NCI-H1048 (cell line): ENCODE results near the gene ARIH1.
"Not testable (repeated sequence)": the region's sequence is repeated elsewhere in the genome, so short reads cannot be mapped to it uniquely, and the experiment has no call there.

ENCODE experiments used
- DNase-seq: peaks from one replicate; lab custom pipeline; 2025; lab: John Stamatoyannopoulos, UW

ARIH1 gene, protein sequence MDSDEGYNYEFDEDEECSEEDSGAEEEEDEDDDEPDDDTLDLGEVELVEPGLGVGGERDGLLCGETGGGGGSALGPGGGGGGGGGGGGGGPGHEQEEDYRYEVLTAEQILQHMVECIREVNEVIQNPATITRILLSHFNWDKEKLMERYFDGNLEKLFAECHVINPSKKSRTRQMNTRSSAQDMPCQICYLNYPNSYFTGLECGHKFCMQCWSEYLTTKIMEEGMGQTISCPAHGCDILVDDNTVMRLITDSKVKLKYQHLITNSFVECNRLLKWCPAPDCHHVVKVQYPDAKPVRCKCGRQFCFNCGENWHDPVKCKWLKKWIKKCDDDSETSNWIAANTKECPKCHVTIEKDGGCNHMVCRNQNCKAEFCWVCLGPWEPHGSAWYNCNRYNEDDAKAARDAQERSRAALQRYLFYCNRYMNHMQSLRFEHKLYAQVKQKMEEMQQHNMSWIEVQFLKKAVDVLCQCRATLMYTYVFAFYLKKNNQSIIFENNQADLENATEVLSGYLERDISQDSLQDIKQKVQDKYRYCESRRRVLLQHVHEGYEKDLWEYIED

DNA sequence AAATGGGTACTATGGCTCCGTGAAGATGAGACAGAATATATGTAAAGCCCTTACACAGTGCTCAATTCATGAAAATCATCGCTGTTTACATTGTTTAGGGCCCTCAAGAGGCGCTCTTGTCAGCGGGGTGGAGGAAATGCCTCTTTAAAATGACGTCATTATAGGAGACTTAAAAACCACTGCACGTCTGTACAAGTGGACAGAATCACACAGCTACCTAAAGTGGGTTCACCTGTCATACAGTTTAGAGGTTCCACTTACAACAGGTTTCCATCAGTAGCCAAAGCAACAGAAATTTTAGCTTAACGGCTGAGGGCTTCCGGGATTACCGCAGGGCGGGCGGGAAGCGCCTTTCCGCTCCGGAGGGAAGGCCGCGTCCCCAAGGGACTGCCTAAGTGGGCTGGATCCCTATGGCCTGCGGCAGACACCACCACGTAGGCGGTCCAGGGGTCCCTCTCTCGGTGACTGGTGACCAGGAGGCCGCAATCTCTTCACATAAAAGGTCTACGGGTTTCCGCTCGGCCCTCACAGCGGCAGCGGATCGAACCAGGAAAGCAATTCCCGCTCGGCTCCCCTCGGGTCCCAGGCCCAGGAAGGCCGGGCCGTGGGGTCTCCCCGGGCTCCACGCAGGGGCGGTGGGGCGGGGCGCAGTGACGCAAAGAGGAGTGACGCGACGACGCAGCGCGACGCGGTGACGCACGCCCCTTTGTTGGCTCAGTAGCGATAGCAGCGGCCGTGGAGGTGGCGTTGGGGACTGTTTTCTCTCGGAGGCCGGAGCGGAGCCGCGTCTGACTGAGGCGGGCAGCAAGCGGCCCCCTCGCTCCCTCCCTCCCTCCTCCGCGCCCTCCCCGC lies at the start of gene ARIH1:
TSS of gene ARIH1 (plus strand) at position 717 of the 852 bp plus-strand sequence. CDS start 310 bp downstream, outside the sequence.
- peak; percentile 94 for DNase-seq

DNA sequence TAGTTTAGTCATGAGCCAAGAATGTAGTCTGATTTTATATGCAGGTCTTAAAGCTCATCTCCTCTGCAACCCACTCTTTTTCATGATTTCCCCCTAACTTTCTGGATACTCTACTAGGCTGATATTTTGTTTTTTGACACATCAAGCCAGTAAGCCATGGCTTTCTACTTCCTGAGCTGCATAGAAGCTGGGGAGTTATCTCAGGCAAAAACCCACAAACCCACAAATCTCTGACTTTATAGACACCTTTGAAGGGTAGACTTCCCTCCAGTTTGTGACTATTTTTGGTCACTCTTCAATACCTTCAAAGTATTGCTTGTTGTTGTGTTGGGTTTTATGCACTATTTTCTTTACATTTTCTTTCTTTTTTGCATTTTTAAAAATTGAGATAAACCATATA lies 47.4 kb upstream of the ARIH1 start:
- no peak for DNase-seq

DNA sequence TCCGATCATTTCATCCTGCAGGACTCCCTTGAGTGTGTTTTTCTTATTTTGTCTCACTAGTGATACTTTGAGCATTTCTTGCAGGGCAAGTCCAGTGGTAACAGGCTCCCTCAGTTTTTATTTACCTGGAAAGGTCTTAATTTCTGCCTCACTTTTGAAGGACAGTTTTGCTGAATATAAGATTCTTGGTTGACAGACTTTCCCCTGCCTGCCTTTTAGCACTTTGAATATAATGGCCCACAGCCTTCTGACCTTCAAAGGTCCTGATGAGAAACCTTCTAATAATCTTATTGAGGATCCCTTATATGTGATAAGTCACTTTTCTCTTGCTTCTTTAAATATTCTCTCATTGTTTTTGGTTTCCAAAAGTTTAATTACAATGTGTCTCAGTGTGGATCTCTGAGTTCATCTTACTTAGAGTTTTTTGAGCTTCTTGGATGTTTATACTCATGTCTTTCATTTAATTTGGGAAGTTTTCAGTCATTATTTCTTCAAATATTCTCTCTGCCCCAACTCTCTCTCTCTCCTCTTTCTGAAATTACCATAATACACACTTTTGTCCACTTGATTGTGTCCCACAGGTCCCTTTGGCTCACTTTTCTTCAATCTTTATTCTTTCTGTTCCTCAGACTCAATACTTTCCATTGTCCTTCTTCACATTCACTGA lies 36.3 kb upstream of the ARIH1 start:
- no peak for DNase-seq

DNA sequence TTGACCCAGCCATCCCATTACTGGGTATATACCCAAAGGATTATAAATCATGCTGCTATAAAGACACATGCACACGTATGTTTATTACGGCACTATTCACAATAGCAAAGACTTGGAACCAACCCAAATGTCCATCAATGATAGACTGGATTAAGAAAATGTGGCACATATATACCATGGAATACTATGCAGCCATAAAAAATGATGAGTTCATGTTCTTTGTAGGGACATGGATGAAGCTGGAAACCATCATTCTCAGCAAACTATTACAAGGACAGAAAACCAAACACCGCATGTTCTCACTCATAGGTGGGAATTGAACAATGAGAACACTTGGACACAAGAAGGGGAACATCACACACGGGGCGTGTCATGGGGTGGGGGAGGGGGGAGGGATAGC lies 31.3 kb upstream of the ARIH1 start:
- DNase-seq = not testable (repeated sequence)

DNA sequence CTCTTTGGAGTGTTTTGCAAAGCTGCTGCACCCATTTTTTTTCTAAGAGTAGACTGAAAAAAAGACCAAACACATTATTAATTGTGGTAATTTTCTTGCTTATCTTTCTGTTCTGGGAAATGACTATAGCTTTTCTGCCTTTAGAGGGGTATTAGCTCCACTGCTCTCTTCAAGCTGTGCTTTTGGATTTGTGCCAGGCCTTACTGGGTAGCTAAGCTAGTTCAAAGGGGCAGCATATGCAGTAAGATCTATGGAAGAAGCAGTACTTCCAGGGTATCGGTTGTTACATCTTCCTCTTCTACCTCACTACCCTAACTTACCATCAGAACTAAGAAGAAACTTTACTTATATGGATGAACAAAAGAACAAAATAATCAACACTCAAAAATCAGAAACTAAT lies 28.7 kb upstream of the ARIH1 start:
- DNase-seq = no peak

DNA sequence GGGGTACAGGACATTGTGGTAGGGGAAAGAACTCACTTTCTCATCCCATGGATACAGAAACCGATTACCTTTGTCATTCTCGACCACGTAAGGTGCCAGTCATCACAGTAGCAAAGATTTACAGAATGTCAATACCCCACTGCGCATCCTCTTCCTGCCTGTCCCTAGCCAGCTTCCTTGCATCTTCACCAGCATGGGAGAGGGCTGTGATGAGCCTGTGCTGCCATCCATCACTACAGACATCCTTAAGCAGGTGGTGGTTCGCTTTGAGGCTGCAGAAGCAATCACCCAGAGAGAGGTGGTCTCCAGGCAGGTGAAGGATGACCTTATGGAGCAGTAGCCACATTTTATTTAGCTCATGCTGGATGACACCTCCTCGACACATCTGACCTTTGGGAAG lies 23.3 kb upstream of the ARIH1 start:
- no peak for DNase-seq

DNA sequence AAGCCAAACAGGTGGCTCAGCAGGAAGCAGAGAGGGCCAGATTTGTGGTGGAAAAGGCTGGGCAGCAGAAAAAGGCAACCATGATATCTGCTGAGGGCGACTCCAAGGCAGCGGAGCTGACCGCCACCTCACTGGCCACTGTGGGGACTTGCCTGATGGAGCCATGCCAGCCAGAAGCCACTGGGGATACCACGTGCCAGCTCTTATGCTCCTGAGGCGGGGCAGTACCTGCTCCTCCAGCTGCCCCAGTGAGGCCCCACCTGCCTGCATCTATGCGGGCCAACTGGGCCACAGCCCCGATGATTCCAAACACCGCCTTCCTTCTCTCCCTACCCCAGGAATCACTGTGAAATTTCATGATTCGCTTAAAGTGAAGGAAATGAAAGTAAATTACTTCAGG lies 22.9 kb upstream of the ARIH1 start:
- no peak for DNase-seq

DNA sequence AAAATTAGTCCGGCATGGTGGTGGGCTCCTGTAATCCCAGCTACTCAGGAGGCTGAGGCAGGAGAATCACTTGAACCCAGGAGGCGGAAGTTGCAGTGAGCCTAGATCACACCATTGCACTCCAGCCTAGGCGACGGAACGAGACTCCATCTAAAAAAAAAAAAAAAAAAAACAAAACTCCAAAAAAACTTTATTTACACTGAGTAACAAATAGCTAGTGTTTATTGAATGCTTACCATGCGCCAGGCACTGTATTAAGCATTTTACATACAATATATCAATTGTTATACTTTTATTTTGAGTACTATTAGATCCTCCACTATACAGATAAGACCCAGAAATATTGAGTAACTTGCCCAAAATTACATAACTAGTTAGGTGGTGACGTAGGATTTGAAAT lies 17.4 kb upstream of the ARIH1 start:
- no peak for DNase-seq

DNA sequence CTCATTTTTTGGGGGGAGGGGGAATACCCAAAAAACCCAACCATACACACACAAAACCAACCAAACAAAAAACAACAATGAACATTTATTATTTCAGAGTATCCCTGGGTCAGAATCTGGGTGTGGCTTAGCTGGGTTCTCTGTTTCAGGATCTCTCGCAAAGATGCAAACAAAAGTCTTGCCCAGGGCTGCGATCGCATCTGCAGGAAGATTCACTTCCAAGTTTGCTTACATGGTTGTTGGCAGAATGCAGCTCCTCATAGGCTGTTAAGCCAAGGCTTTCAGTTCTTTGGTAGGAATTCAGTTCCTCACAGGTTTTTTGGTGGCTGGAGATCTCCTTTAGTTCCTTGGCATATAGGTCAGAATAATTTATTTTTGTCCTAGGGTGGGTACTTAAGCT lies 13.7 kb upstream of the ARIH1 start:
- DNase-seq = no peak

DNA sequence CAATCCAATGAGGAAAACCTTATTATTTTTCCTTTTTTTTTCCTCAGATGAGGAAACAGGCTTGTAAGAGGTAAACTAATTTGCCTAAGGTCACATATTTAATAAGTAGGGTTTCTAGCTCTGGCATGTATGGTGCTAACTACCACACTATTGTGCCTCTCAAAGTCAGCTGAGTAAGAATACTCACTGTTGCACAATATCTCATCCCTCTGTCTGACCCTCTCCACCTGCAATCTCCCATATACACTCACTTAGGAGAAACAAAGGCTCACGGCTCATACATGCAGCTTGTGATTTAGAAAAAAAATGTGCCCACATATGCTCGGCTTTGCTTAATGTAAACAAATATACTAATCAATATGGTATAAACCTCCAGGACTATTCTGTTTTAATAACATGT lies 10.4 kb upstream of the ARIH1 start:
- DNase-seq = no peak

DNA sequence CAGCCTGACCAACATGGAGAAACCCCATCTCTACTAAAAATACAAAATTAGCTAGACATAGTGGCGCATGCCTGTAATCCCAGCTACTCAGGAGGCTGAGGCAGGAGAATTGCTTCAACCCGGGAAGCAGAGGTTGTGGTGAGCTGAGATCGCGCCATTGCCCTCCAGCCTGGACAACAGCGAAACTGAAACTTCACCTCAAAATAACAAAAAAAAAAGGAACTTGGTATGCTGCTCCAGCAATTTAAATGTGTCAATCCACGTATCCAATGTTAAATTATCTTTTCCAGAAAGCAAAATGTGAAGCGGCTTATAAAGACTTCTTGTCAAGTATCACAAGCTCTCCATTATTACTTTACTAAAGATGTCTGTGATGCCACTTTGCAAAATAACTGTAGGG lies 9.9 kb upstream of the ARIH1 start:
- DNase-seq = no peak

DNA sequence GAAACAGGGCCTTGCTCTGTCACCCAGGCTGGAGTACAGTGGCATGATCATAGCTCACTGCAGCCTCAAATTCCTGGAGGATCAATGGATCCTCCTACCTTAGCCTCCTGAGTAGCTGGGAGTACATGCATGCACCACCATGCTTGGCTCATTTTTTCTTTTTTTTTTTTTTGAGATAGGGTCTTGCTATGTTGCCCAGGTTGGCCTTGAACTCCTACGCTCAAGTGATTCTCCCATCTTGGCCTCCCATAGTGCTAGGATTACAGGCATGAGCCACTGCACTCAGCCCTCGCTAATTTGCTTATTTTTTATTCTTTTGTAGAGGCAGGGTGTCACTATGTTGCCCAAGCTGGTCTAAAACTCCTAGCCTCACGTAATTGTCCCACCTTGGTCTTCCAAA lies 6.0 kb upstream of the ARIH1 start:
- no peak for DNase-seq

DNA sequence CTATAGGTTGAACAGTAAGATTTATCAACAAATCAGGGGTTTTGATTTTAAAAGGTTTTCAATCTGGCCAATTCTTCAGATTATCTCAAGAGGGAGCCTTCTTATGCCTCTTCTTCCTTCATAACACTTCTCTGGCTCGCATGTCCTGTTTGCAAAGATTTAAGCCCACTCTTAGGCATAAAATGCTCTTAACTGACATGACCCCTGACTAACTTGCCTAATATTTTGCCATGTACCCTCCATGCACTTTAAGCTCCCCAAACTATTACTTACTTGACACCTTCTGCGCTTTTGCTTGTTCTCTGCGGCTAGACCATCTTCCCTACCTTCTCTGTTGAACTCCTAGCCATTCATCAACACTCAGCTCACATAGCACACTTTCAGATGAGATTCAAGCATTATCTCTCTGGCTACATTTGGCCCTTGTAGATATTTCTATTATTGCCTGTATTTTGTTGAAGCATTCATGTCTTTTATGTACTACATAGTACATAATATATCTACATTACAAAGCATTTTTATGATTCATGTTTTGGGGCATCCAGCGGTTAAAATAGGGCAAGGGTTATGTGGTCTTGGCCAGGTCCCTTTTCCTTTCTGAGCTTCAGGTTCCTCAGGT lies 1.0 kb upstream of the ARIH1 start:
- no peak for DNase-seq

DNA sequence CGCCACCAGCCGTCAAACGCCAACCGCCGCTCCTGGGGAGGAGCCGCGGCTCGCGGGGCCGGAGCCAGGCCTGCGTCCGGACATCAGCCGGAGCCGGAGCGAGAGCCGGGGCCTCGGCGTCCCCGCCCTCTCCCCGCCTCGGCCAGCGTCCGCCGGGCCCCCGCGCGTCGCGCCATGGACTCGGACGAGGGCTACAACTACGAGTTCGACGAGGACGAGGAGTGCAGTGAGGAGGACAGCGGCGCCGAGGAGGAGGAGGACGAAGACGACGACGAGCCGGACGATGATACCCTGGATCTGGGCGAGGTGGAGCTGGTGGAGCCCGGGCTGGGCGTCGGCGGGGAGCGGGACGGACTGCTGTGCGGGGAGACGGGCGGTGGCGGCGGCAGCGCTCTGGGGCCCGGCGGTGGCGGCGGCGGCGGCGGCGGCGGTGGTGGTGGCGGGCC lies 359 bp downstream of the ARIH1 start:
- DNase-seq = no peak

DNA sequence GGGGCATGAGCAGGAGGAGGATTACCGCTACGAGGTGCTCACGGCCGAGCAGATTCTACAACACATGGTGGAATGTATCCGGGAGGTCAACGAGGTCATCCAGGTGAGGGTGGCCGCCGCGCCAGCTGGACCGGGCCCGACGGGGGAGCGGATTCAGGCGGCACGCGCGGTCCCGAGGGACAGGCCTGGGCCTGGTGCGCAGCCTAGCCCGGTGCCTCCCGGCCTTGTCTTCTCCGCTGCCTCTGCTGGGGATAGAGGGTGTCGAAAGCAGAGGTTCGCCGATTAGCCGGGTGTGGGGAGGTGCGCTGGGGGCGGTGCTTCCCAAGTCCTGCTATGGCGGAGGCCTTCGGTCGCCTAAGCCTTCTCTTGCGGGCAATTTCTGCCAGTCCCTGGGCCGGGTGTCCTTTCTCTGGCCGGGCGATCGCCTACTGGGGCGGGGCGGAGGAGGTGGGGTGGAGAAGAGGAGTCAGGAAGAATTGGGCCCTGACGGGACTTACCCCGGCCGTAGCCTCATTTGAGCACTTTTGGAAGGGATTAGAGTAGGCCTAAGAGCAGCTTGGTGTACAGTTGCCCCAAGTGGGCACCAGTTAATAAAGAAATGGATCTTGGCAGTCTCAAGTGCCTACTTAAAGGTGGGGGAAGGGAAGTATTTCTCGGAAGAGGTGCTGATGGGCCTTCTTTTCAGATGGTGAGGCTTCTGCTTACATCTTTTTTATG lies 940 bp downstream of the ARIH1 start:
- DNase-seq = peak; percentile 14

DNA sequence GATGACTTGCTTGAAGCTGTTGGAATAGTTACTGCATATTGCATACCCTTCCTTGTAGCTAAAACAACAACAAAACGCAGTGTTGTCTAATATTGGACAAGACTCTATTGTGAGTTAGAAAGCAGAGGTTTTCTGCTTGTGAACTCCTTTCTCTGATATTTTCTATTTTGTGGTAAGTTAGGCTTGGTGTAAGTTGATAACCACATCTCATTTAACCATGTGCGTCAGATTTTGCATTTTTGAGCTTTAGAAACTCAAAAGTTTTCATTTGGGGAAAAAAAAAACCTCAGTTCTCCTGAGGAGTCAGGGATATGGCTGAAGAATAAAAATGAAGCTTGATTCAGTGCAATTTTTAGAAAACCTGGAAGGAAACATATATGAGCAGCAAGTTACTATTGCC lies 1.5 kb downstream of the ARIH1 start:
- no peak for DNase-seq

DNA sequence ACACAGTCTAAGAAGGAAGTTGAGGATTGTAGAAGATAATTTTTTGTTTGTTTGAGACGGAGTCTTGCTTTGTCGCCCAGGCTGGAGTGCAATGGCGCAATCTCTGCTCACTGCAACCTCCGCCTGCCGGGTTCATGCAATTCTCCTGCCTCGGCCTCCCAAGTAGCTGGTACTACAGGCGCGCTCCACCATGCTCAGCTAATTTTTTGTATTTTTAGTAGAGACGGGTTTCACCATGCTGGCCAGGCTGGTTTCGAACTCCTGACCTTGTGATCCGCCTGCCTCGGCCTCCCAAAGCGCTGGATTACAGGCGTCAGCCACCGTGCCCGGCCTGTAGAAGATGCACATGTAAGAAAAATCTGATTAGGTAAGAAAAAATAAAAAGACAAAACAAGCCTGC lies 2.2 kb downstream of the ARIH1 start:
- DNase-seq = not testable (repeated sequence)

DNA sequence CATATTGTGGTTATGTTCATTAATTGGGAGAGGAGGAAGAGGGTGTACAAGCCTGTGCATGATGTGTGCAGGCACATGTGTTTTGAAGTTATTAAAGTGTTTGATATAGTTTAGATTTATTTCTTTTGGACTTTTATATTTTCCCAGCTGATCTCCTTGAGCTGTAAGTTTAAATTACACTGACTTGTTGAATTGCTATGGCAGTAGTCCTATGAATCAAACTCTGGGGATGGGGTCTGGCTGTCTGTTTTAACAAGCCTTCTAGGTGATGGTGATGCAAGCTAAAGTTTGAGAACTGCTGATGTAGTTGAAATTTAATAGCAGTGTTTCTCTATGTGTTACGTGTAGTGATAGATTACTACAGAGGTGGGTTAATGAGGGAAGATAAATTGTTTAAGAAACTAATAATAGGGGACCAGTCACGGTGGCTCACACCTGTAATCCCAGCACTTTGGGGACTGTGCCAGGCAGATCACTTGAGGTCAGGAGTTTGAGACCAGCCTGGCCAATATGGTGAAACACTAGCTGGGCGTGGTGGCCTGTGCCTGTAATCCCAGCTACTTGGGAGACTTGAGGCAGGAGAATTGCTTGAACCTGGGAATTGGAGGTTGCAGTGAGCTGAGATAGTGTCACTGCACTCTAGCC lies 7.0 kb downstream of the ARIH1 start:
- DNase-seq = no peak

DNA sequence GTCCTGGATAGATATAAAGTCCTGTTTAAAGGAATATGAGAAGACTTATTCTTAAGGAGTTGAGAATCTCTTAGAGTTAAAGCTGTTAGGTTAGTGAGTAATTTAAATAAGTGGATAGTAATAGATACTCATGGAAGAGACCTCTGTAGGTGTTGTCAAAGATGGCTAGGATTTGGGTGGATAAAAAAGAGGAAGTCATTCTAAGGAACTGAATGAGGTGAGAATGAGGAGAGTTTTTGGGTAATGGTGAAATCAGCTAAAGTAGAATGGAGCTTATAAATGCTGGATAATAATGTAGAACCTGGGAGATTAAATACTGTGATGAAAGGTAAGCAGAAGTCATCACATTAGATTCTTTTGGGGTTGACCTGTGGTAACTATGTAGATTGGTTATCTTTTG lies 8.1 kb downstream of the ARIH1 start:
- no peak for DNase-seq

DNA sequence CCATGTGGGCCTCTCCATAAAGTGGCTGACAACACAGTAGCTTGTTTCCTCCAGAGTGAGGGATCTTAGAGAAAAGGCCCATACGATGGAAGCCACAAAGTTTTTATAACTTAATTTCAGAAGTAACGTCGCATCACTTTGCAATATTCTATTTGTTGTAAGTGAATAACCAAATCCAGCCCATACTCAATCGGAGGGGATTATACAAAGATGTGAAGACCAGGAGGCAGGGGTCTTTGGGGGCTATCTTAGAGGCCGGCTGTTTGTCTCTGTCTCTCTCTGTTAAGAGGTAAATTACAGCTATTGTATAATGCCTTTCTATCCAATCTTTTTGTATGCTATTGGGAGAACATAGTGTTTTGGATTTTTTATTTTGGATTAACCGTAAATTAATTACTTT lies 9.1 kb downstream of the ARIH1 start:
- no peak for DNase-seq

DNA sequence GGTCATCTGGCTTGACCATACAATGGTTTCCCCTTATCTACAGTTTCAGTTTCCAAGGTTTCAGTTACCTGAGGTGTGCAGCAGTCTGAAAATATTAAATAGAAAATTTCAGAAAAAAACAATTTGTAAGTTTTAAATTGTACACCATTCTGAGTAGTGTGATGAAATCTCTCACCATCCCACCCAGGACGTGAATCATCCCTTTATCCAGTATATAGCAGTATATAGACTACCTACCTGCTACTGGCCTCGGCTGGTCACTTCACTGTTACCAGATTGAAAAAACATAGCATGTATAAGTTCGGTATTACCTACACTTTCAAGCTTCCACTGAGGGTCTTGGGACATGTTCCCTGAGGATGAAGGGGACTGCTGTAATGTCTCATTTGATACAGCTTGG lies 12.0 kb downstream of the ARIH1 start:
- no peak for DNase-seq
